Sigmoid colon (tissue), 4 donors: ENCODE data around the gene BBS12.

Source experiments
- EP300 ChIP-seq, 4 donors: sonication (generic); formaldehyde crosslinking; IDR thresholded peaks; one replicate each; pipeline ENCODE4 v1.6.1; 2017; ENCODE audit warnings: antibody characterized with exemption in 4 of 4
- POLR2A ChIP-seq, 2 donors: fragments of 450-650 bp; IDR thresholded peaks; one replicate each; pipeline ENCODE4 v1.6.1; 2016; ENCODE audit warnings: antibody characterized with exemption in 2 of 2, mild to moderate bottlenecking in 2 of 2, moderate library complexity in 2 of 2
- TF ChIP-seq, protein P1 (sequence below), 4 experiments: fragments of 450-650 bp in 3 of 4; fragments of 200-600 bp in 1 of 4; IDR thresholded peaks; one replicate each; pipeline ENCODE4 v1.5.1; 2016 to 2019; ENCODE audit warnings: antibody characterized with exemption in 4 of 4, mild to moderate bottlenecking in 3 of 4, moderate library complexity in 2 of 4

DNA sequence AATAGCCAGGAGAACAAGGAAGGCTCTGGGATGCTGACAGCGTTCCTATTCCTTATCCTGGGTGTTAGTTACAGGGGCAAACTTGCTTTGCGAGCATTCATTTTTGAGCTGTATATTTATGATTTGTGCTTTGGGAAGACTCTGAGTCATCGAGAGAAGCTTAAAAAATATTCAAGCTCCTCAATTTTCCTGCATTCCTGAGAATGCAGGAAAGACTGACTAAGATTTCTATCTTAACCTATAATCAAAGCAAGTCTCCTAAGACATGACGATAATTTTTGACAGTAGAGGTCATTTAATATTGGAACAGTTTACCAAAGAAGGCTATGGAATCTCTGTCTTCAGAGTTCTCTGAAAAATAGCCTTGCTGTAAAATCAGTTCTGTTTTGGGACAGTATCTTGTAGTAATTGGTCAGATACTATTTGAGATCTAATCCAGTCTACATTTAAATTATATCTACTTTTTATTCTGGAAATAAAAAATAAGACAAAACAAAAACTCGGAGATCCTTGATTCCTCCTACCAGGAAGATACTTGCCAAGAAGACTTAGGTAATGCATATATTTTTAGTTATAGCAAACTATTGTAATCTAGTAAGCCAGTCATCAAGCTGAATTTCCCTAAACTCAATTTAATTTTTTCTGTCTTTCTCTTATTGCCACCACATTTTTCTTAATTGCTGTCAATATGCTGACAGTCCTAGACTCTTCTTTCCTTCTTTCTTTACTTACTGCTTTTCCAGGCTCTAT is 31.7 kb downstream of the BBS12 start:
- TF ChIP-seq, protein P1, sequence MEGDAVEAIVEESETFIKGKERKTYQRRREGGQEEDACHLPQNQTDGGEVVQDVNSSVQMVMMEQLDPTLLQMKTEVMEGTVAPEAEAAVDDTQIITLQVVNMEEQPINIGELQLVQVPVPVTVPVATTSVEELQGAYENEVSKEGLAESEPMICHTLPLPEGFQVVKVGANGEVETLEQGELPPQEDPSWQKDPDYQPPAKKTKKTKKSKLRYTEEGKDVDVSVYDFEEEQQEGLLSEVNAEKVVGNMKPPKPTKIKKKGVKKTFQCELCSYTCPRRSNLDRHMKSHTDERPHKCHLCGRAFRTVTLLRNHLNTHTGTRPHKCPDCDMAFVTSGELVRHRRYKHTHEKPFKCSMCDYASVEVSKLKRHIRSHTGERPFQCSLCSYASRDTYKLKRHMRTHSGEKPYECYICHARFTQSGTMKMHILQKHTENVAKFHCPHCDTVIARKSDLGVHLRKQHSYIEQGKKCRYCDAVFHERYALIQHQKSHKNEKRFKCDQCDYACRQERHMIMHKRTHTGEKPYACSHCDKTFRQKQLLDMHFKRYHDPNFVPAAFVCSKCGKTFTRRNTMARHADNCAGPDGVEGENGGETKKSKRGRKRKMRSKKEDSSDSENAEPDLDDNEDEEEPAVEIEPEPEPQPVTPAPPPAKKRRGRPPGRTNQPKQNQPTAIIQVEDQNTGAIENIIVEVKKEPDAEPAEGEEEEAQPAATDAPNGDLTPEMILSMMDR (IDR thresholded peaks at IDR 0.05), result no peak
- TF ChIP-seq POLR2A (IDR thresholded peaks at IDR 0.05), result no peak
- TF ChIP-seq EP300 (IDR thresholded peaks at IDR 0.05), result no peak
